Stimulated activated effector memory CD8-positive, alpha-beta T cell treated with anti-CD3 and anti-CD28 coated beads, Interleukin-12 subunit alpha, Interleukin-12 subunit beta, amount 100 ng/mL, for 72 hours (primary cell): ENCODE data around the gene SPIRE2.
A peak's percentile ranks its signal among the peaks of the same experiment; 100 is the strongest.
"Not testable (repeated sequence)": the region's sequence is repeated elsewhere in the genome, so short reads cannot be mapped to it uniquely, and the experiment has no call there.

Experiments used
- ATAC-seq: fragments of 150-1000 bp; cut with Tn5 transposase; 2 replicates; pipeline ENCODE4 v1.10.0; 2021
- DNase-seq, 2 donors: peaks; one replicate each; pipeline ENCODE4 v3.0.0; 2021 to 2022; ENCODE audit warnings: low spot score in 2 of 2
- H3K27ac Mint-ChIP-seq: one replicate; pipeline ENCODE4 v1.8.0; 2022; ENCODE audit warnings: mild to moderate bottlenecking, mixed read lengths
- H3K36me3 Mint-ChIP-seq: one replicate; pipeline ENCODE4 v1.8.0; 2022; ENCODE audit warnings: mild to moderate bottlenecking, mixed read lengths
- H3K4me1 Mint-ChIP-seq: one replicate; pipeline ENCODE4 v1.8.0; 2022; ENCODE audit warnings: mixed read lengths
- H3K4me3 Mint-ChIP-seq: one replicate; pipeline ENCODE4 v1.8.0; 2022; ENCODE audit warnings: mild to moderate bottlenecking, mixed read lengths
- H3K9me3 Mint-ChIP-seq: one replicate; pipeline ENCODE4 v1.8.0; 2022; ENCODE audit warnings: mixed read lengths

The SPIRE2 gene, protein sequence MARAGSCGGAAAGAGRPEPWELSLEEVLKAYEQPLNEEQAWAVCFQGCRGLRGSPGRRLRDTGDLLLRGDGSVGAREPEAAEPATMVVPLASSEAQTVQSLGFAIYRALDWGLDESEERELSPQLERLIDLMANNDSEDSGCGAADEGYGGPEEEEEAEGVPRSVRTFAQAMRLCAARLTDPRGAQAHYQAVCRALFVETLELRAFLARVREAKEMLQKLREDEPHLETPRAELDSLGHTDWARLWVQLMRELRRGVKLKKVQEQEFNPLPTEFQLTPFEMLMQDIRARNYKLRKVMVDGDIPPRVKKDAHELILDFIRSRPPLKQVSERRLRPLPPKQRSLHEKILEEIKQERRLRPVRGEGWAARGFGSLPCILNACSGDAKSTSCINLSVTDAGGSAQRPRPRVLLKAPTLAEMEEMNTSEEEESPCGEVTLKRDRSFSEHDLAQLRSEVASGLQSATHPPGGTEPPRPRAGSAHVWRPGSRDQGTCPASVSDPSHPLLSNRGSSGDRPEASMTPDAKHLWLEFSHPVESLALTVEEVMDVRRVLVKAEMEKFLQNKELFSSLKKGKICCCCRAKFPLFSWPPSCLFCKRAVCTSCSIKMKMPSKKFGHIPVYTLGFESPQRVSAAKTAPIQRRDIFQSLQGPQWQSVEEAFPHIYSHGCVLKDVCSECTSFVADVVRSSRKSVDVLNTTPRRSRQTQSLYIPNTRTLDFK

GRCh38 chr16:89828199-89828869, at the start of gene SPIRE2:
Gene SPIRE2 (plus strand): TSS chr16:89828475. CDS start chr16:89828551, 76 bp downstream.
- Mint-ChIP-seq H3K36me3 (peaks cover 6% of the 10 kb centered on the region), H3K27ac (no peak within 1 kb of the TSS), H3K9me3 (no peaks in the 10 kb centered on the region), H3K4me3 (peak within 1 kb of the TSS; percentile 38), H3K4me1 (no peaks in the 10 kb centered on the region)
- ATAC-seq (peak; percentile 93), DNase-seq (peak; percentile 58 to 81)

DNA sequence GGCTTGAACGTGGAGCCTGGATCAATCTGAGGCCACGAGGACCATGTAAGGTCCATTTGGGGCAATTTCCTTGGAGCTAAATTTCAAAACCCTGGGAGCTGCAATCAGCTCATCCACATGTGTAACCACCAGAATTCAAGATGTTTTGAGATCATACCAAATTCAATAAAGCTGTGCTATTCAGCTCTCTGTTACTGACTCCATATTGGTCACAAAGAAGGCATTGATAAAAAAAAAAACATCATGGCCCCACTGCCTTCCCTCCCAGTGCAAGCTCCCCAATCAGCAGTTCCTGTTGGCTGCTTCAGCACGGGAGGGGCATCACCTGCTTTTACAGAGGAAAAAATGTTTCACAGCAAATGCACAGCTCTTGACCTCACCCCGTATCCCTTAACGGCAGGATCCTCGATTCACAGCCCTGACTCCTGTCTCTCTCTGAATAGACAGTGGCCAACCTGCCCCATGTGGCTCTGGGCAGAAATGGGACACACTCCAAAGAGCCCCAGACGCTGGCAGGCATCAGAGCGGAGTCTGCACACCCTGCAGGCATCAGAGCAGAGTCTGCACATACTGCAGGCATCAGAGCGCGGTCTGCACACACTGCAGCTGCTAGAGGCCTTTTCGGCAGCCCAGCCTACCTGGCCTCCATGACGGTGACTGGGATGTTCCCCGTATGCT, 48.9 kb upstream of the SPIRE2 start:
- Mint-ChIP-seq H3K4me1 (peaks cover 10% of the 10 kb centered on the region), H3K9me3 (no peaks in the 10 kb centered on the region), H3K4me3 (no peak overlapping the region)

DNA sequence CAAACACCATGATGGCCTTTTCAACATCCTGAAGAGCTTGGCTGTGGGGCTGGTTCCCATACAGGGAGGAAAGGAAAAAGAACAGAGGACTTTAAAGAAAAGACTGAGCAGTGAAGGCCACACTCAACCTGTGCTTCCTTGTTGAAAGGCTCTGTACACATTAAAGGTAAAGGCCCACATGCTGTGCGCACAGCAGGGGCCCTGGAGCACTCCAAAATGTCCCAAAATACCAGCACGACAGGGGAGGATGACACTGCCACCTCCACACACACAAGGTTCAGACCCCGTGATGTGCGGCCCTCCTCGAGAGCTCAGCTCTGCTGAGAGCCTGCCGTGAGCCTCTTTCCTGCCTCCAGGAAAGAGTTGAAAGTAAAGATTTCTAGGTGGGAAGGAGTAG, 48.4 kb upstream of the SPIRE2 start:
- peaks cover 15% of the 10 kb centered on the region for H3K4me1 Mint-ChIP-seq
- no peak overlapping the region for H3K27ac Mint-ChIP-seq
- H3K9me3 Mint-ChIP-seq = no peaks in the 10 kb centered on the region
- H3K36me3 Mint-ChIP-seq = peaks cover 99% of the 10 kb centered on the region
- ATAC-seq = no peak
- H3K4me3 Mint-ChIP-seq = no peak overlapping the region
- DNase-seq = no peak

More for the DNA sequence above, 48.9 kb upstream of the SPIRE2 start:
- no peak for ATAC-seq
- H3K36me3 Mint-ChIP-seq = peaks cover 99% of the 10 kb centered on the region
- DNase-seq = no peak
- no peak overlapping the region for H3K27ac Mint-ChIP-seq

DNA sequence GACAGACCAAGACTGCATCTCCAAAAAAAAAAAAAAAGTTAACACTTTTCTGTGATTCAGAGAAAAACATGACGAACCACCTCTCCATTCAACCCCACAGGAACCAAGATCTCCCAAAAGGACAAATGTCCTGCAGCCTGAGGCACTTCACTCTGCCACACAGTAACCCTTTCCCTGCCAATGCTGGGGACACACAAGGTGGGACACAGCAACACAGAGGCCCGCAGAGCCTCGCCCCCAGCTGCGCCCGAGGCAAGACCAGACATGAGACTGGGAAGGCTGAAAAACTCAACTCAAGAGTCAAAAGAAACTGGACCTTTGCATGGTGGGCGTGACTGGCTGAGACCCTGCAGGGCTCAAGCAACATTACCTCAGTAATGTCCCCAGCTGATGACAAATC, 45.8 kb upstream of the SPIRE2 start:
- H3K27ac Mint-ChIP-seq = peak overlapping the region; percentile 39
- no peaks in the 10 kb centered on the region for H3K9me3 Mint-ChIP-seq
- ATAC-seq = no peak
- peaks cover 99% of the 10 kb centered on the region for H3K36me3 Mint-ChIP-seq
- H3K4me1 Mint-ChIP-seq = peaks cover 37% of the 10 kb centered on the region
- DNase-seq = no peak
- no peak overlapping the region for H3K4me3 Mint-ChIP-seq

DNA sequence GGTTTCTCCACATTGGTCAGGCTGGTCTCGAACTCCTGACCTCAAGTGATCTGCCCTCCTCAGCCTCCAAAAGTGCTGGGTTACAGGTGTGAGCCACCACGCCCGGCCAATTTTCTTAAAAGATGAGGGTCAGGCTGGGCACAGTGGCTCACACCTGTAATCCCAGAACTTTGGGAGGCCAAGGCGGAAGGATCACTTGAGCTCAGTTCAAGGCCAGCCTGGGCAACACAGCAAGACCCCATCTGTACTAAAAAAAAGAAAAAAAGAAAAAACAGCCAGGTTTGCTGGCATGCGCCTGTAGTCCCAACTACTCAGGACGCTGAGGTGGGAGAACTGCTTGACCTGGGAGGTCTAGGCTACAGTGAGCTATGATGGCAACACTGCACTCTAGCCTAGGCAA, 44.3 kb upstream of the SPIRE2 start:
- not testable (repeated sequence) for ATAC-seq, H3K4me3 Mint-ChIP-seq
- peaks cover 99% of the 10 kb centered on the region for H3K36me3 Mint-ChIP-seq

DNA sequence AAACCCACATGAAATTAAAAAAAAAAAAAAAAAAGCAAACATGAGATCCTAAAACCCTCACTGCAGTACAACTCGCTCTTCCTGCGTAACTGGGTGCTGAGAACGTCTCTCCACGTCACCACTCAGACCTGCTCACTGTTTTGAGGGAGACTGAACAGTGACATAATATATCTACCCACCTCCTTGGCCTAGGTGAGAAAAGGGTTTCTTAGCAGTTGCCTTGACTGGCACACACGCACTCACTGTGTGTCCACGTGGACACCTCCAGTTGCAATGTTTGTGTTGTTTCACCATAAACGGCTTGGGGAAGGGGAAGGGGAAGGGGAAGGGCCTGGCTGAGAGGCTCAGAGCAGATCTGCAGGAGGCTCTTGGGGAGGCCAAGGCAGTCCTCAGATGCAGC, 43.9 kb upstream of the SPIRE2 start:
- H3K9me3 Mint-ChIP-seq = no peaks in the 10 kb centered on the region
- H3K27ac Mint-ChIP-seq = peak overlapping the region; percentile 82
- H3K4me3 Mint-ChIP-seq = no peak overlapping the region
- DNase-seq (no peak), ATAC-seq (peak; percentile 61)
- H3K4me1 Mint-ChIP-seq = peaks cover 37% of the 10 kb centered on the region
- H3K36me3 Mint-ChIP-seq = peaks cover 99% of the 10 kb centered on the region

More for the DNA sequence above, 44.3 kb upstream of the SPIRE2 start:
- H3K27ac Mint-ChIP-seq = peak overlapping the region; percentile 82
- not testable (repeated sequence) for DNase-seq, H3K9me3 Mint-ChIP-seq
- H3K4me1 Mint-ChIP-seq = peaks cover 37% of the 10 kb centered on the region

- DNase-seq = no peak
- H3K9me3 Mint-ChIP-seq = no peaks in the 10 kb centered on the region
- peaks cover 37% of the 10 kb centered on the region for H3K4me1 Mint-ChIP-seq
- no peak overlapping the region for H3K4me3 Mint-ChIP-seq
- peak; percentile 39 for ATAC-seq
- peaks cover 99% of the 10 kb centered on the region for H3K36me3 Mint-ChIP-seq
- H3K27ac Mint-ChIP-seq = peak overlapping the region; percentile 61
Measured at GRCh38 chr16:89785523-89786155, 42.6 kb upstream of the SPIRE2 start.

DNA sequence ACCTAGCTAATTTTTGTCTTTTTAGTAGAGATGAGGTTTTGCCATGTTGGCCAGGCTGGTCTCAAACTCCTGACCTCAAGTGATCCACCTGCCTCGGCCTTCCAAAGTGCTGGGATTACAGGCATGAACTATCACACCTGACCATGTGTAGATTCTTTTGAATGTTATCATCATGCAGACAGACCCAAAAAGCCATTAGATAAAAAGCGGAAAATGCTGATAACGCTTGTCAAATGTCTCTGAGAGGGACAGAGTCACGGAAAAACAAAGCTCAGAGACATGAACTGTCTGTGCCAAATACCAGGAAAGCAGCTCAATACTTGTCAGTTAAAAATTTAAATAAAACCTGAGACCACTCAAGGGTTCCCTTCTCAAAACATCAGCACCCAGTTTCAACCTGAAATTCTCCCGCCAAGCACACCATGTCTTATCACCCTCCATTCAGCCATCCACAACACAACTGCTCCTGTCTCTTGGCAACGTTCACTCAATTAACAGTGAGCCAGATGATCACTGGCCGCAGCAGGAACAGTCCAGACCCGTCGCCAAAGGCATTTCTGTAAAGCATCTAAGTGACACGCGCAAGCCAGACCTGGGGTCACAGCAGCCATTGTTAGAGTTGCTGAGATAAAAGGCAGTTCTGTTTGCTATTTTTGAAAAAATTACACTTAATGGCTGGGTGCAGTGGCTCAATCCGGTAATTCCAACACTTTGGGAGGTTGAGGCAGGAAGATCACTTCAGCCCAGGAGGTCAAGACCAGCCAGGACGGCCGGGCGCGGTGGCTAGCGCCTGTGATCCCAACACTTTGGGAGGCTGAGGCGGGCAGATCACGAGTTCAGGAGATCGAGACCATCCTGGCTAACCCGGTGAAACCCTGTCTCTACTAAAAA, 41.6 kb upstream of the SPIRE2 start:
- no peaks in the 10 kb centered on the region for H3K9me3 Mint-ChIP-seq
- no peak for DNase-seq
- H3K4me1 Mint-ChIP-seq = peaks cover 38% of the 10 kb centered on the region
- peaks cover 99% of the 10 kb centered on the region for H3K36me3 Mint-ChIP-seq
- peak overlapping the region; percentile 34 for H3K27ac Mint-ChIP-seq
- H3K4me3 Mint-ChIP-seq = no peak overlapping the region
- no peak for ATAC-seq

DNA sequence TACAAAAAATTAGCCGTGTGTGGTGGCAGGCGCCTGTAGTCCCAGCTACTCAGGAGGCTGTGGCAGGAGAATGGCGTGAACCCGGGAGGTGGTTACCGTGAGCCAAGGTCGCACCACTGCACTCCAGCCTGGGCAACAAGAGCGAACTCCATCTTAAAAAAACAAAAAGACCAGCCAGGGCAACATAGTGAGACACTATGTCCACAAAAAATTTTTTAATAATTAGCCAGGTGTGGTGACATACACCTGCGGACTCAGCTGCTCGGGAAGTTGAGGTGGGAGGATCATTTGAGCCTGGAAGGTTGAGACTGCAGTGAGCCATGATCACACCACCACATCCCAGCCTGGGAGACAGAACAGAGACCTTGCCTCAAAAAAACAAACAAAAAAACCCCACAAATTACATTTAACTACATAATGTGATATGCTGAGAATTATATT, 40.9 kb upstream of the SPIRE2 start:
- Mint-ChIP-seq H3K4me3 (no peak overlapping the region), H3K9me3 (no peaks in the 10 kb centered on the region), H3K27ac (no peak overlapping the region), H3K36me3 (peaks cover 99% of the 10 kb centered on the region), H3K4me1 (peaks cover 44% of the 10 kb centered on the region)
- no peak for ATAC-seq
- DNase-seq = no peak

- Mint-ChIP-seq H3K4me3 (no peak overlapping the region), H3K9me3 (no peaks in the 10 kb centered on the region), H3K27ac (no peak overlapping the region), H3K4me1 (peaks cover 20% of the 10 kb centered on the region), H3K36me3 (peaks cover 93% of the 10 kb centered on the region)
- ATAC-seq (no peak), DNase-seq (no peak)
Measured at GRCh38 chr16:89791278-89791995, 36.8 kb upstream of the SPIRE2 start.

DNA sequence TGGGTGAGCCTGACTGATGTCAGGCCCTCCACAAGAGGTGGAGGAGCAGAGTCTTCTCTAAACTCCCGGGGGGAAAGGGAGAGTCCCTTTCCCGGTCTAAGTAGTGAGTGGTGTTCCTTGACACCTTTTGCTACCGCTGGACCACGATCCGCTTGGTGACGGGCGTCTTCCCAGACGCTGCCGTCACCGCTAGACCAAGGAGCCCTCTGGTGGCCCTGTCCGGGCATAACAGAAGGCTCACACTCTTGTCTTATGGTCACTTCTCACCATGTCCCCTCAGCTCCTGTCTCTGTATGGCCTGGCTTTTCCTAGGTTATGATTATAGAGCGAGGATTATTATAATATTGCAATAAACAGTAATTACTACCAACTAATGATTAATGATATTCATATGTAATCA, 35.2 kb upstream of the SPIRE2 start:
- DNase-seq = peak; percentile 24 to 67
- H3K27ac Mint-ChIP-seq, H3K4me3 Mint-ChIP-seq, ATAC-seq, H3K9me3 Mint-ChIP-seq: not testable (repeated sequence)
- Mint-ChIP-seq H3K36me3 (peaks cover 93% of the 10 kb centered on the region), H3K4me1 (peaks cover 14% of the 10 kb centered on the region)

DNA sequence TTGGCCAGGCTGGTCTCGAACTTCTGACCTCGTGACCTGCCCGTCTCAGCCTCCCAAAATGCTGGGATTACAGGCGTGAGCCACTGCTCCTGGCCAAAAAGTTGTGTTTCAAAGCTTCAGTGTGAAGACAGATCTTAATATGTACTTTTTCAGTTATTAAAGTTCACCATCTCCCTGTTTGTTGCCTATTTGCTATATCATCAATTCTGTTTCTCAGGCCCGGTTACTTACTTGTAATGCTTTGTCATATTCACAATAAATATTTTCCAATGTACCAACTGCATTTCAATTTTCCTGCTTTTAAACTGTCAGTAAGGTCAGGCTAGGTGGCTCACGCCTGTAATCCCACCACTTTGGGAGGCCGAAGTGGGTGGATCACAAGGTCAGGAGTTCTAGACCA, 34.3 kb upstream of the SPIRE2 start:
- no peak overlapping the region for H3K4me3 Mint-ChIP-seq
- H3K4me1 Mint-ChIP-seq = peaks cover 14% of the 10 kb centered on the region
- no peaks in the 10 kb centered on the region for H3K9me3 Mint-ChIP-seq
- H3K36me3 Mint-ChIP-seq = peaks cover 93% of the 10 kb centered on the region
- DNase-seq = no peak
- ATAC-seq = no peak
- no peak overlapping the region for H3K27ac Mint-ChIP-seq

GRCh38 chr16:89795676-89796075, 32.6 kb upstream of the SPIRE2 start:
- Mint-ChIP-seq H3K36me3 (peaks cover 93% of the 10 kb centered on the region), H3K27ac (no peak overlapping the region)
- no peak for DNase-seq

More at GRCh38 chr16:89795676-89796075, 32.6 kb upstream of the SPIRE2 start:
- ATAC-seq = no peak
- H3K9me3 Mint-ChIP-seq = no peaks in the 10 kb centered on the region
- H3K4me3 Mint-ChIP-seq = no peak overlapping the region
- H3K4me1 Mint-ChIP-seq = peaks cover 14% of the 10 kb centered on the region
